NT2/D1 (cell line): Measurements from ENCODE around the gene CCR5.

Experiments
- SUZ12 ChIP-seq: IDR thresholded peaks from 2 replicates; pipeline ENCODE4 v1.6.1; 2011; ENCODE audit not compliant: insufficient read length, insufficient read depth; ENCODE audit errors: extremely low read depth
- YY1 ChIP-seq: IDR thresholded peaks from 2 replicates; pipeline ENCODE4 v1.6.1; 2011; ENCODE audit not compliant: insufficient read length, insufficient read depth
- ZNF274 ChIP-seq: IDR thresholded peaks from 2 replicates; pipeline ENCODE4 v1.6.1; 2011; ENCODE audit warnings: mild to moderate bottlenecking, low read depth, low read length

DNA sequence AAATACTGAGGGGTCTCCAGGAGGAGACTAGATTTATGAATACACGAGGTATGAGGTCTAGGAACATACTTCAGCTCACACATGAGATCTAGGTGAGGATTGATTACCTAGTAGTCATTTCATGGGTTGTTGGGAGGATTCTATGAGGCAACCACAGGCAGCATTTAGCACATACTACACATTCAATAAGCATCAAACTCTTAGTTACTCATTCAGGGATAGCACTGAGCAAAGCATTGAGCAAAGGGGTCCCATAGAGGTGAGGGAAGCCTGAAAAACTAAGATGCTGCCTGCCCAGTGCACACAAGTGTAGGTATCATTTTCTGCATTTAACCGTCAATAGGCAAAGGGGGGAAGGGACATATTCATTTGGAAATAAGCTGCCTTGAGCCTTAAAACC lies 4.5 kb downstream of the CCR5 start:
- TF ChIP-seq SUZ12 (no peak), ZNF274 (no peak), YY1 (no peak)
